Ishikawa (cell line): ENCODE measurements around the gene HLA-C.

Experiments used
- CEBPB ChIP-seq: IDR thresholded peaks from 2 replicates; pipeline ENCODE4 v1.6.1; 2012
- CREB1 ChIP-seq: IDR thresholded peaks from 2 replicates; pipeline ENCODE4 v1.6.1; 2012; ENCODE audit warnings: low read depth
- EGR1 ChIP-seq: IDR thresholded peaks from 2 replicates; pipeline ENCODE4 v1.6.1; 2012
- EP300 ChIP-seq: IDR thresholded peaks from 2 replicates; pipeline ENCODE4 v1.6.1; 2012; ENCODE audit warnings: borderline replicate concordance
- FOXM1 ChIP-seq: IDR thresholded peaks from 2 replicates; pipeline ENCODE4 v1.6.1; 2012; ENCODE audit warnings: low read depth, borderline replicate concordance
- NFIC ChIP-seq: IDR thresholded peaks from 2 replicates; pipeline ENCODE4 v1.6.1; 2012
- RAD21 ChIP-seq: IDR thresholded peaks from 2 replicates; pipeline ENCODE4 v1.6.1; 2012; ENCODE audit warnings: low read depth
- TAF1 ChIP-seq: IDR thresholded peaks from 2 replicates; pipeline ENCODE4 v1.6.1; 2012; ENCODE audit warnings: low read depth, mild to moderate bottlenecking
- TCF12 ChIP-seq: IDR thresholded peaks from 2 replicates; pipeline ENCODE4 v1.6.1; 2012; ENCODE audit warnings: low read depth
- TEAD4 ChIP-seq: IDR thresholded peaks from 2 replicates; pipeline ENCODE4 v1.6.1; 2012
- YY1 ChIP-seq: IDR thresholded peaks from 2 replicates; pipeline ENCODE4 v1.6.1; 2012; ENCODE audit warnings: low read depth
- ZBTB7A ChIP-seq: IDR thresholded peaks from 2 replicates; pipeline ENCODE4 v1.6.1; 2012; ENCODE audit warnings: low read depth
- TF ChIP-seq, protein P1 (sequence below): IDR thresholded peaks from 2 replicates; pipeline ENCODE4 v1.6.1; 2012
- TF ChIP-seq, protein P2 (sequence below): IDR thresholded peaks from 2 replicates; pipeline ENCODE4 v1.6.1; 2012
- TF ChIP-seq, protein P3 (sequence below): IDR thresholded peaks from 2 replicates; pipeline ENCODE4 v1.6.1; 2012; ENCODE audit warnings: low read depth, mild to moderate bottlenecking

Gene HLA-C

DNA sequence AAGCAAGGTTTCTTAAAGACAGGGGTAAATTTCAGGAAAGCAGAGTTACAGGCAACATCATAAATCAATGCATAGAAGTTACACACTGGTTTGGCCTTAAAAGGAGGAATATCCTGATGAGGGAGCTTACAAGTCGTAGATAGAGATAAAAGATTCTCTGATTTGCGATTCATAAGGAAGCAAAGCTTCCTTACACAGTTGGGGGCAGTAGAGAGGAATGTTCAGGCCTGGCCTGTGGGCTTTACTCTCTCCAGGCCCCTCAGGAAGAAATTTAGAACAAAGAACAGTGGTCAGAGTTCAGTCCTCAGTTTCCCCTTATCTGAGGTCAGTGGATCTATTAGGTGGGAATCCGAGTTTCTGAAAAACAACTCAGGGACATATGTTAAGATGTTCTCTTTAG is 19.3 kb downstream of the HLA-C start:
- TF ChIP-seq NFIC: no peak
- TF ChIP-seq, protein P1, sequence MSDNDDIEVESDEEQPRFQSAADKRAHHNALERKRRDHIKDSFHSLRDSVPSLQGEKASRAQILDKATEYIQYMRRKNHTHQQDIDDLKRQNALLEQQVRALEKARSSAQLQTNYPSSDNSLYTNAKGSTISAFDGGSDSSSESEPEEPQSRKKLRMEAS: no peak
- TF ChIP-seq EP300: no peak
- TF ChIP-seq EGR1: no peak
- TF ChIP-seq, protein P2, sequence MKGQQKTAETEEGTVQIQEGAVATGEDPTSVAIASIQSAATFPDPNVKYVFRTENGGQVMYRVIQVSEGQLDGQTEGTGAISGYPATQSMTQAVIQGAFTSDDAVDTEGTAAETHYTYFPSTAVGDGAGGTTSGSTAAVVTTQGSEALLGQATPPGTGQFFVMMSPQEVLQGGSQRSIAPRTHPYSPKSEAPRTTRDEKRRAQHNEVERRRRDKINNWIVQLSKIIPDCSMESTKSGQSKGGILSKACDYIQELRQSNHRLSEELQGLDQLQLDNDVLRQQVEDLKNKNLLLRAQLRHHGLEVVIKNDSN: no peak
- no peak for TF ChIP-seq TCF12
- no peak for TF ChIP-seq ZBTB7A
- TF ChIP-seq CEBPB: no peak
- TF ChIP-seq, protein P3, sequence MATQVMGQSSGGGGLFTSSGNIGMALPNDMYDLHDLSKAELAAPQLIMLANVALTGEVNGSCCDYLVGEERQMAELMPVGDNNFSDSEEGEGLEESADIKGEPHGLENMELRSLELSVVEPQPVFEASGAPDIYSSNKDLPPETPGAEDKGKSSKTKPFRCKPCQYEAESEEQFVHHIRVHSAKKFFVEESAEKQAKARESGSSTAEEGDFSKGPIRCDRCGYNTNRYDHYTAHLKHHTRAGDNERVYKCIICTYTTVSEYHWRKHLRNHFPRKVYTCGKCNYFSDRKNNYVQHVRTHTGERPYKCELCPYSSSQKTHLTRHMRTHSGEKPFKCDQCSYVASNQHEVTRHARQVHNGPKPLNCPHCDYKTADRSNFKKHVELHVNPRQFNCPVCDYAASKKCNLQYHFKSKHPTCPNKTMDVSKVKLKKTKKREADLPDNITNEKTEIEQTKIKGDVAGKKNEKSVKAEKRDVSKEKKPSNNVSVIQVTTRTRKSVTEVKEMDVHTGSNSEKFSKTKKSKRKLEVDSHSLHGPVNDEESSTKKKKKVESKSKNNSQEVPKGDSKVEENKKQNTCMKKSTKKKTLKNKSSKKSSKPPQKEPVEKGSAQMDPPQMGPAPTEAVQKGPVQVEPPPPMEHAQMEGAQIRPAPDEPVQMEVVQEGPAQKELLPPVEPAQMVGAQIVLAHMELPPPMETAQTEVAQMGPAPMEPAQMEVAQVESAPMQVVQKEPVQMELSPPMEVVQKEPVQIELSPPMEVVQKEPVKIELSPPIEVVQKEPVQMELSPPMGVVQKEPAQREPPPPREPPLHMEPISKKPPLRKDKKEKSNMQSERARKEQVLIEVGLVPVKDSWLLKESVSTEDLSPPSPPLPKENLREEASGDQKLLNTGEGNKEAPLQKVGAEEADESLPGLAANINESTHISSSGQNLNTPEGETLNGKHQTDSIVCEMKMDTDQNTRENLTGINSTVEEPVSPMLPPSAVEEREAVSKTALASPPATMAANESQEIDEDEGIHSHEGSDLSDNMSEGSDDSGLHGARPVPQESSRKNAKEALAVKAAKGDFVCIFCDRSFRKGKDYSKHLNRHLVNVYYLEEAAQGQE: no peak
- no peak for TF ChIP-seq FOXM1
- TF ChIP-seq TEAD4: no peak
- no peak for TF ChIP-seq CREB1
- TF ChIP-seq RAD21: no peak
- TF ChIP-seq YY1: no peak
- TF ChIP-seq TAF1: no peak

DNA sequence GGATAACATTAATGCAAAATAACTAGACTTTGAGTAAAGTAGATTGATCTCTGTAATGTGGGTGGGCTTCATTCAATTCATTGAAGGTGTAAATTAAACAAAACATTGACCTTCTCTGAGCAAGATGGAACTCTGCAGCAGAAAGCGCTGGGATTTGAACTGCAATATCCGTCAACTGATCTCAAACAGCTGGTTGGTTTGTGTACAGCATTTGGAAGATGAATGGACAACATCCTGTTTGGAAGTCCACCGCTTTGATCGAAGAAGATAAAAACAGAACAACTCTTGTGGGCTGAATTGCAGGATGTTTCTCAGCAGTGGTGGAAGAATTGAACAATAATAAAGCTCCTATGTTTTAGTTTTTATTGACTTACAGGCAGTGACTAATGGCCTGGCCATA is 20.6 kb downstream of the HLA-C start:
- TF ChIP-seq TCF12 (no peak), ZBTB7A (no peak), TEAD4 (no peak), RAD21 (no peak), CEBPB (no peak), EGR1 (no peak), NFIC (no peak), TAF1 (no peak), YY1 (no peak), CREB1 (no peak), FOXM1 (no peak), EP300 (no peak)
- TF ChIP-seq, protein P2: no peak
- TF ChIP-seq, protein P1: no peak
- TF ChIP-seq, protein P3: no peak

DNA sequence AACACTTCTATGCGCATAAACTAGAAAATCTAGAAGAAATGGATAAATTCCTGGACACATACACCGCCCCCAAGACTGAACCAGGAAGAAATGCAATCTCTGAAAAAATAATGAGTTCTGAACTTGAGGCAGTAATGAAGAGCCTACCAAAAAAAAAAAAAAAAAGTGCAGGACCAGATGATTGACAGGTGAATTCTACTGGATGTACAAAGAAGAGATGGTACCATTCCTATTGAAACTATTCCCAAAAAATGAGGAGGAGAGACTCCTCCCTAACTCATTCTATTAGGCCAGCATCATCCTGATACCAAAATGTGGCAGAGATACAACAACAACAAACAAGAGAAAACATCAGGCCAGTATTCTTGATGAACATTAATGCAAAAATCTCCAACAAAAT is 22.7 kb downstream of the HLA-C start:
- no peak for TF ChIP-seq FOXM1
- no peak for TF ChIP-seq EP300
- no peak for TF ChIP-seq CREB1
- TF ChIP-seq, protein P2: no peak
- TF ChIP-seq, protein P1: no peak
- TF ChIP-seq TEAD4: no peak
- TF ChIP-seq CEBPB: no peak
- TF ChIP-seq ZBTB7A: no peak
- TF ChIP-seq TAF1: no peak
- TF ChIP-seq TCF12: no peak
- no peak for TF ChIP-seq NFIC
- no peak for TF ChIP-seq EGR1
- TF ChIP-seq YY1: no peak

DNA sequence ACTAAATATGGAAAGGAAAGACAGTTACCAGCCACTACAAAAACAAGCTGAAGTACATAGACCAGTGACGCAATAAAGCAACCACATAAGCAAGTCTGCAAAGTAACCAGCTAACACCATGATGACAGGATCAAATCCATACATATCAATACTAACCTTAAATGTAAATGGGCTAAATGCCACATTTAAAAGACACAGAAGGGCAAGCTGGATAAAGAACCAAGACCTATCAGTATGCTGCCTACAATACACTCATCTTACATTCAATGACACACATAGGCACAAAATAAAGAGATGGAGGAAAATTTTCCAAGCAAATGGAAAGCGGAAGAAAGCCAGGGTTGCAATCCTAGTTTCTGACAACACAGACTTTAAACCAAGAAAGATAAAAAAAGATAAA is 24.1 kb downstream of the HLA-C start:
- TF ChIP-seq YY1 (no peak), ZBTB7A (no peak), TCF12 (no peak), EP300 (no peak), CEBPB (no peak), CREB1 (no peak), EGR1 (no peak), NFIC (no peak), RAD21 (no peak), TAF1 (no peak), FOXM1 (no peak), TEAD4 (no peak)
- TF ChIP-seq, protein P1: no peak
- TF ChIP-seq, protein P2: no peak
- TF ChIP-seq, protein P3: no peak
